Measurements from ENCODE around the gene MRPL20. TPM values are rescaled to one million over a fixed set of nuclear protein-coding genes. Genes with fewer than 3 reads are reported as not detected.

MRPL20 gene
- total and polyA plus RNA-seq, 9 of the 15 experiments (the other 6 are each of a cell fraction or from before 2014, with no cell fraction given) = 180 to 671 (median 229) TPM

- TF ChIP-seq BRF2 (IDR thresholded peaks at IDR 0.05; ENCODE audit: borderline replicate concordance, insufficient read depth, insufficient read length) = no peak
- no peak for TF ChIP-seq CHAMP1 (IDR thresholded peaks at IDR 0.05)
- TF ChIP-seq STAG1 (CRISPR knock-in tag; IDR thresholded peaks at IDR 0.05; ENCODE audit: borderline replicate concordance) = no peak
- TF ChIP-seq SRSF7 (optimal IDR thresholded peaks at IDR 0.05; ENCODE audit: low read depth, low read length) = no peak
- no peak for TF ChIP-seq RBM39 (optimal IDR thresholded peaks at IDR 0.05; ENCODE audit: low read depth, low read length)
- TF ChIP-seq HMBOX1 (IDR thresholded peaks at IDR 0.05) = no peak
- TF ChIP-seq POLR2A (conservative IDR thresholded peaks at IDR 0.05) = no peak
- TF ChIP-seq POLR2AphosphoS2 (IDR thresholded peaks at IDR 0.05; ENCODE audit: low read length) = no peak
- TF ChIP-seq HMGN3 (IDR thresholded peaks at IDR 0.05; ENCODE audit: borderline replicate concordance, extremely low read depth, insufficient read length, low read depth, low read length) = no peak
- no peak for TF ChIP-seq ZNF184 (CRISPR knock-in tag; IDR thresholded peaks at IDR 0.05)
- no peak for TF ChIP-seq NFE2 (IDR thresholded peaks at IDR 0.05; ENCODE audit: low read depth)
- no peak for TF ChIP-seq HNRNPLL (IDR thresholded peaks at IDR 0.05; ENCODE audit: low read depth, low read length, poor library complexity, severe bottlenecking)
- no peak for TF ChIP-seq SREBF2 (CRISPR knock-in tag; IDR thresholded peaks at IDR 0.05)
- TF ChIP-seq DEAF1 (CRISPR knock-in tag; IDR thresholded peaks at IDR 0.05) = no peak
- TF ChIP-seq ZC3H11A (IDR thresholded peaks at IDR 0.05; ENCODE audit: low read depth, low read length) = no peak
- no peak for TF ChIP-seq NUFIP1 (IDR thresholded peaks at IDR 0.05; ENCODE audit: partially characterized antibody)
These were observed 15.6 kb upstream of the MRPL20 start (continued) for GRCh38 chr1:1422465-1423244.
